ENCODE data around the gene NCAN.
A peak's percentile ranks its signal among the peaks of the same experiment; 100 is the strongest.
"Not testable (repeated sequence)": the region's sequence is repeated elsewhere in the genome, so short reads cannot be mapped to it uniquely, and the experiment has no call there.

NCAN gene

GRCh38 chr19:19224852-19225494 lies 13.2 kb downstream of the NCAN start:
- DNase-seq (ENCODE audit: low spot score) = peak; percentile 91

- no peak for DNase-seq (ENCODE audit: low spot score)
Measured at GRCh38 chr19:19226204-19226603, 14.4 kb downstream of the NCAN start.

- no peak for DNase-seq (ENCODE audit: low spot score)
Measured at GRCh38 chr19:19226663-19227062, 14.9 kb downstream of the NCAN start.

- no peak for DNase-seq (ENCODE audit: low spot score)
Measured at GRCh38 chr19:19227217-19227616, 15.5 kb downstream of the NCAN start.

- no peak for DNase-seq (ENCODE audit: low spot score)
Measured at GRCh38 chr19:19229701-19230100, 17.9 kb downstream of the NCAN start.

- DNase-seq (ENCODE audit: low spot score) = no peak
Measured at GRCh38 chr19:19230999-19231398, 19.2 kb downstream of the NCAN start.

- no peak for DNase-seq (ENCODE audit: low spot score)
Measured at GRCh38 chr19:19232261-19232721, 20.5 kb downstream of the NCAN start.

GRCh38 chr19:19234220-19234816 lies 22.6 kb downstream of the NCAN start:
- DNase-seq (ENCODE audit: low spot score) = no peak

- no peak for DNase-seq (ENCODE audit: low spot score)
Measured at GRCh38 chr19:19236173-19236572, 24.4 kb downstream of the NCAN start.

GRCh38 chr19:19238126-19238894 lies 26.6 kb downstream of the NCAN start:
- no peak for DNase-seq (ENCODE audit: low spot score)

GRCh38 chr19:19239675-19240074 lies 27.9 kb downstream of the NCAN start:
- no peak for DNase-seq (ENCODE audit: low spot score)

GRCh38 chr19:19240476-19240875 lies 28.7 kb downstream of the NCAN start:
- no peak for DNase-seq (ENCODE audit: low spot score)

GRCh38 chr19:19250196-19250801 lies 38.5 kb downstream of the NCAN start:
- DNase-seq (ENCODE audit: low spot score) = no peak

GRCh38 chr19:19253409-19253808 lies 41.7 kb downstream of the NCAN start:
- not testable (repeated sequence) for DNase-seq (ENCODE audit: low spot score)

GRCh38 chr19:19256072-19256969 lies 44.6 kb downstream of the NCAN start:
- no peak for DNase-seq (ENCODE audit: low spot score)

GRCh38 chr19:19257137-19257536 lies 45.4 kb downstream of the NCAN start:
- no peak for DNase-seq (ENCODE audit: low spot score)

GRCh38 chr19:19257836-19258588 lies 46.3 kb downstream of the NCAN start:
- no peak for DNase-seq (ENCODE audit: low spot score)

GRCh38 chr19:19258589-19259338 lies 47.0 kb downstream of the NCAN start:
- DNase-seq (ENCODE audit: low spot score) = no peak

- DNase-seq (ENCODE audit: low spot score) = peak; percentile 67
Measured at GRCh38 chr19:19259741-19260140, 48.0 kb downstream of the NCAN start.
